Peyer's patch (tissue), 4 donors: Measurements from ENCODE around the gene PHLDB1. TPM values are rescaled to one million over a fixed set of nuclear protein-coding genes. Genes with fewer than 3 reads are reported as not detected.

Source experiments
- DNase-seq, 3 donors: peaks; one replicate each; pipeline ENCODE4 v3.0.0-alpha.2; 2017 to 2019
- H3K27ac ChIP-seq, 4 donors: fragments of 200-600 bp; sonication (generic); one replicate each; pipeline ENCODE4 v1.5.1; 2016 to 2019
- H3K27me3 ChIP-seq, 2 donors: fragments of 200-600 bp; sonication (generic); one replicate each; pipeline ENCODE4 v1.5.1; 2019
- H3K36me3 ChIP-seq, 3 donors: fragments of 200-600 bp; sonication (generic); one replicate each; pipeline ENCODE4 v1.5.1; 2016 to 2019
- H3K4me1 ChIP-seq, 4 donors: fragments of 200-600 bp; sonication (generic); one replicate each; pipeline ENCODE4 v1.5.1; 2016 to 2019
- H3K4me3 ChIP-seq, 4 donors: fragments of 200-600 bp; sonication (generic); 1 replicate in 3 of 4; 2 replicates in 1 of 4; pipeline ENCODE4 v1.5.1; 2016 to 2019; ENCODE audit warnings: mild to moderate bottlenecking in 1 of 4
- H3K9me3 ChIP-seq, 4 donors: fragments of 200-600 bp; sonication (generic); one replicate each; pipeline ENCODE4 v1.5.1; 2016 to 2019; ENCODE audit warnings: mild to moderate bottlenecking in 1 of 4
- CTCF ChIP-seq, 6 experiments: fragments of 450-650 bp in 4 of 6; fragments of 200-600 bp in 2 of 6; sonication (generic) in 1 of 6; IDR thresholded peaks; one replicate each; pipeline ENCODE4 v1.5.1; 2017 to 2019; ENCODE audit warnings: antibody characterized with exemption in 6 of 6, mild to moderate bottlenecking in 3 of 6, moderate library complexity in 1 of 6
- POLR2A ChIP-seq, 2 donors: fragments of 450-650 bp; IDR thresholded peaks; one replicate each; pipeline ENCODE4 v1.5.1; 2017; ENCODE audit warnings: antibody characterized with exemption in 2 of 2, mild to moderate bottlenecking in 2 of 2, moderate library complexity in 2 of 2
- total RNA-seq, 4 donors: library from RNA; depleted of rRNA; stranded (reverse); fragments of >200 nt; gene quantifications; one replicate each; pipeline ENCODE4 v1.1.0, GENCODE V29; 2016

PHLDB1 gene
- total RNA-seq, 4 donors from 2014 or later = 32.4 to 380 (median 93.8) TPM

GRCh38 chr11:118694185-118694584, 86.8 kb downstream of the PHLDB1 start:
- Histone ChIP-seq H3K4me1 (peaks cover 3 to 23% (median 12%) of the 10 kb centered on the region in 4 donors), H3K27ac (no peak overlapping the region), H3K4me3 (no peak overlapping the region), H3K9me3 (no peaks in the 10 kb centered on the region), H3K36me3 (no peaks in the 10 kb centered on the region), H3K27me3 (no peaks in the 10 kb centered on the region)
- no peak for TF ChIP-seq POLR2A (IDR thresholded peaks at IDR 0.05)
- TF ChIP-seq CTCF (IDR thresholded peaks at IDR 0.05) = no peak
- DNase-seq = peak in 1 of 3 donors; percentile 27

GRCh38 chr11:118694771-118695170, 87.4 kb downstream of the PHLDB1 start:
- Histone ChIP-seq H3K36me3 (no peaks in the 10 kb centered on the region), H3K9me3 (no peaks in the 10 kb centered on the region), H3K27ac (no peak overlapping the region), H3K27me3 (no peaks in the 10 kb centered on the region), H3K4me1 (peaks cover 0 to 17% (median 7%) of the 10 kb centered on the region in 4 donors), H3K4me3 (no peak overlapping the region)
- no peak for DNase-seq
- TF ChIP-seq CTCF (IDR thresholded peaks at IDR 0.05) = no peak
- no peak for TF ChIP-seq POLR2A (IDR thresholded peaks at IDR 0.05)

GRCh38 chr11:118696673-118697226, 89.3 kb downstream of the PHLDB1 start:
- Histone ChIP-seq H3K4me1 (peaks cover 0 to 6% (median 2%) of the 10 kb centered on the region in 4 donors), H3K4me3 (no peak overlapping the region), H3K27me3 (no peaks in the 10 kb centered on the region), H3K27ac (no peak overlapping the region), H3K36me3 (no peaks in the 10 kb centered on the region), H3K9me3 (no peaks in the 10 kb centered on the region)
- DNase-seq = no peak
- TF ChIP-seq POLR2A (IDR thresholded peaks at IDR 0.05) = no peak
- no peak for TF ChIP-seq CTCF (IDR thresholded peaks at IDR 0.05)

- H3K27me3 ChIP-seq = no peaks in the 10 kb centered on the region
- no peaks in the 10 kb centered on the region for H3K36me3 ChIP-seq
- peaks cover 0 to 4% (median under 1%) of the 10 kb centered on the region in 4 donors for H3K4me1 ChIP-seq
- H3K9me3 ChIP-seq = no peaks in the 10 kb centered on the region
- no peak overlapping the region for H3K27ac ChIP-seq
- no peak for TF ChIP-seq CTCF (IDR thresholded peaks at IDR 0.05)
- TF ChIP-seq POLR2A (IDR thresholded peaks at IDR 0.05) = no peak
- DNase-seq = no peak
- H3K4me3 ChIP-seq = no peak overlapping the region
Measured at GRCh38 chr11:118697346-118697745, 89.9 kb downstream of the PHLDB1 start.

- no peaks in the 10 kb centered on the region for H3K36me3 ChIP-seq
- TF ChIP-seq POLR2A (IDR thresholded peaks at IDR 0.05) (no peak), CTCF (IDR thresholded peaks at IDR 0.05) (no peak)
- DNase-seq = peak in 2 of 3 donors; percentile 54 to 76
- no peak overlapping the region for H3K4me3 ChIP-seq
- H3K27me3 ChIP-seq = no peaks in the 10 kb centered on the region
- peak overlapping the region in 2 of 4 donors; percentile 14 to 35 for H3K27ac ChIP-seq
- H3K4me1 ChIP-seq = no peaks in the 10 kb centered on the region
- no peaks in the 10 kb centered on the region for H3K9me3 ChIP-seq
Measured at GRCh38 chr11:118699506-118700220, 92.2 kb downstream of the PHLDB1 start.
